ENCODE measurements around the gene CD79B.
"Not testable (repeated sequence)": the region's sequence is repeated elsewhere in the genome, so short reads cannot be mapped to it uniquely, and the experiment has no call there.

Gene CD79B

GRCh38 chr17:63910096-63910495 is 22.0 kb downstream of the CD79B start:
- no peak for DNase-seq (ENCODE audit: low read depth)

- DNase-seq (ENCODE audit: low read depth) = not testable (repeated sequence)
Measured at GRCh38 chr17:63909586-63909985, 22.5 kb downstream of the CD79B start.

GRCh38 chr17:63907161-63907778 is 24.9 kb downstream of the CD79B start:
- DNase-seq (ENCODE audit: low read depth) = peak; percentile 11

GRCh38 chr17:63904796-63905195 is 27.3 kb downstream of the CD79B start:
- DNase-seq (ENCODE audit: low read depth) = not testable (repeated sequence)

- DNase-seq (ENCODE audit: low read depth) = peak; percentile 3
Measured at GRCh38 chr17:63903787-63904201, 28.3 kb downstream of the CD79B start.

GRCh38 chr17:63901971-63902370 is 30.2 kb downstream of the CD79B start:
- DNase-seq (ENCODE audit: low read depth) = not testable (repeated sequence)

GRCh38 chr17:63898899-63899798 is 33.0 kb downstream of the CD79B start:
- DNase-seq (ENCODE audit: low read depth) = peak; percentile 4

- DNase-seq (ENCODE audit: low read depth) = not testable (repeated sequence)
Measured at GRCh38 chr17:63896524-63897354, 35.4 kb downstream of the CD79B start, which contains the start of gene CSH1. Gene CSH1, minus strand, starts transcription at chr17:63896574. Its CDS starts 63 bp downstream, at chr17:63896511.

GRCh38 chr17:63894821-63895220 is 37.3 kb downstream of the CD79B start:
- DNase-seq (ENCODE audit: low read depth) = not testable (repeated sequence)

GRCh38 chr17:63894021-63894420 is 38.1 kb downstream of the CD79B start:
- DNase-seq (ENCODE audit: low read depth) = not testable (repeated sequence)

- DNase-seq (ENCODE audit: low read depth) = not testable (repeated sequence)
Measured at GRCh38 chr17:63892316-63893037, 39.7 kb downstream of the CD79B start.

GRCh38 chr17:63889026-63889848 is 42.9 kb downstream of the CD79B start:
- peak; percentile 22 for DNase-seq (ENCODE audit: low read depth)

GRCh38 chr17:63885119-63885518 is 47.0 kb downstream of the CD79B start:
- not testable (repeated sequence) for DNase-seq (ENCODE audit: low read depth)

- not testable (repeated sequence) for DNase-seq (ENCODE audit: low read depth)
Measured at GRCh38 chr17:63882626-63883126, 49.5 kb downstream of the CD79B start.

- peak; percentile 50 for DNase-seq (ENCODE audit: low read depth)
Measured at GRCh38 chr17:63881935-63882601, 50.1 kb downstream of the CD79B start, which contains the start of gene GH2. Gene GH2, minus strand, starts transcription at chr17:63881944. Its CDS starts 143 bp downstream, at chr17:63881801.

- not testable (repeated sequence) for DNase-seq (ENCODE audit: low read depth)
Measured at GRCh38 chr17:63881337-63881736, 50.8 kb downstream of the CD79B start.

- no peak for DNase-seq (ENCODE audit: low read depth)
Measured at GRCh38 chr17:63880706-63881105, 51.4 kb downstream of the CD79B start.
